Esophagus muscularis mucosa (tissue), 4 donors: ENCODE results near the gene AFAP1.

Experiments used
- CTCF ChIP-seq, 3 experiments: fragments of 200-600 bp in 2 of 3; fragments of 450-650 bp in 1 of 3; sonication (generic) in 2 of 3; IDR thresholded peaks; one replicate each; pipeline ENCODE4 v1.5.1; 2017 to 2019; ENCODE audit warnings: antibody characterized with exemption in 3 of 3, mild to moderate bottlenecking in 2 of 3, moderate library complexity in 1 of 3
- EP300 ChIP-seq: sonication (generic); formaldehyde crosslinking; IDR thresholded peaks from one replicate; pipeline ENCODE4 v1.6.1; 2017; ENCODE audit warnings: antibody characterized with exemption
- POLR2A ChIP-seq: fragments of 450-650 bp; IDR thresholded peaks from one replicate; pipeline ENCODE4 v1.6.1; 2017; ENCODE audit warnings: antibody characterized with exemption, moderate library complexity, mild to moderate bottlenecking, low read depth
- POLR2AphosphoS5 ChIP-seq, 2 donors: sonication (generic); formaldehyde crosslinking; IDR thresholded peaks; one replicate each; pipeline ENCODE4 v1.6.1; 2017; ENCODE audit warnings: antibody characterized with exemption in 2 of 2

- no peak for TF ChIP-seq POLR2A
- TF ChIP-seq CTCF (IDR thresholded peaks at IDR 0.05), result no peak
- no peak for TF ChIP-seq EP300
- no peak for TF ChIP-seq POLR2AphosphoS5 (IDR thresholded peaks at IDR 0.05)
These were observed 161.7 kb downstream of the AFAP1 start for GRCh38 chr4:7777871-7778509.
